Measurements from ENCODE around the gene CACHD1.

Gene CACHD1

GRCh38 chr1:64474133-64474532 lies 4.2 kb downstream of the CACHD1 start:
- no peak for DNase-seq

GRCh38 chr1:64474665-64475439 lies 4.9 kb downstream of the CACHD1 start:
- no peak for DNase-seq

DNA sequence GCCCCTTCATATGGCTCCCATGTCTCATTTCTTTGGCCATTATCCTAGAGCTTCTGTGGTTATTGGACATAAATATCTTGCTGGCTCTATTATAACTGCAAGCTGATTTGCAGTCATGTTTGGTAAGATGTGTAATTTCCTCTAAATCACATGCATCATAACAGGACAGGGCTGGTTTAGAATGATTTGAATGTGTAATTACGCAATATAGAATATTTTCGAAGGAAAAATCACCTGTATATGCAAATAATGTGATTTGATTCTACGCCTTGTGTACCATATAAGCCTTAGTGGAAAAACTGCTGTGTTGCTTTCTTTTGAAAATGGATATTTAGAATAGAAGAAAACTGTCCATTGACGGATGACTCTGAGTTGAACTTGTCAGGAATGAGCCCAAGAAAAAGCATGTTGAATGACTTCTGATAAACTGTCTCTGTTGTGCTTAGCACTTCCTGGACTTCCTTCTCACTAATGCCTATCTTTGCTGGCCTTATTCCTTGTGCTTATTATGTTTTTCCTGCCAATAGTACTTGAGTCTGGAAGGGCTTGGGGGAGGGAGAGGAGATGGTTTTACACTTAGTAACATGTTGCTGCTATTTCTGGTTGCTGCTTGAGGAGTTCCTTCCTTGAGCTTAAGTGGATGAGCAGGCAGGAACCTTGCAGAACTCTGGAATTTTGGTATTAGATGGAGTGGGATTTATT lies 6.5 kb downstream of the CACHD1 start:
- DNase-seq = peak; percentile 85

DNA sequence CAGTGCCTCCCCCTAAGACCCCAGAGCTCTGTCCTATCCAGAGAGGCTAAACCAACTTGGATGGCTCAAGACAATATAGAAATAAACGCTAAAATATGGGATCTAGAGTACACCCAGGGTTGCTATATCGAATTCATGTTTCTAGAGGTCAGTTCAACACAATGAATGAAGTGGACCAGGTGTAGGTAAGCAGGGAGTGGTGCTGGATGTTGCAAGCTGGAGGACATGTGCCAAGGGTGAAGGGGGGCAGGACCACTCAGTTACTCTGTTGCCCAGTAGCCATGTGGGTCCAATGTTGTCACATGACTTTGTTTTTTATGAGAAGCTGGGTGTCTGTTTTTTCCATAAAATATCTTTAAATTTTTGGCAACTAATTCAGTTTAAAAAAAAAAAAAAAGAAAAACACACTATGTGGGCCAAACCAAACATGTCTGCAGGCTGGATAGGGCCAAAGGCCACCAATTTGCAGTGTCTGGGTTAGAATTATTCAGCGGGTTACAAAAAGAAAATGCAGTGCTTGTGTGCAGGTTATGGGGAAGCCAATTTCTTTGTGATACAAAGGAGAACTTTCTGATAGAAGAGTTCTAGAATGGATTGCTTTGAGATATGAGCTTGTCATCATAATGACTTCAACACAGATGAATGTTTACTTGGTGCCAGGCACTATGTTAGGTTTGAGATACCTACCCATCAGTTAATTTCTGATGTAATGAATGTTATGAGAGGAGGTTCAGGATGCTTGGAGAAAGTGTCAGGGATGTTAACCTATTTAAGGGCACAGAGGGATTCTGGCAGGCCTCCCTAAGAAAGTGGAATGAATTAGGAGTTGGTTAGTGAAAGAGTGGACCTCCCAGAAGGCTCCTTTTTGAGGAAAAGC lies 8.9 kb downstream of the CACHD1 start:
- peak; percentile 52 for DNase-seq

DNA sequence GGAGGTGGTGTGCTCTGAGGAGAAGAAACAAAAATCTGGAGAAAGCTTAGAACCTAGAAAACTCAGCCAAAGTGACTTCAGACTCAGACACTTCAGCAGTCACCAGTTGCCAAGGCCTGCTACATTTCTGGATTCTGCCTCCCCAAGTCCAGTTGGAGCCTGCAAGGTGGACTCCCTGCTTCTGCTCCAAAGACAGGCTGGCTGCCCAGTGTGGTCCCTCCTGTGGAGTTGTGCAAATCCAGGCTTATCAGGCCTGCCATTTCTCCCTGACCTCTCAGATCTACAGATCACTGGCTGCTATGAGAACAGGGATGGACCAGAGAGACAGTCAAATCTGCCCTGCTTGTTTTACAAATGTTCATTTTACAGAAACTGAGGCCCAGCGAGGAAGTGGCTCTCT lies 9.9 kb downstream of the CACHD1 start:
- DNase-seq = no peak

DNA sequence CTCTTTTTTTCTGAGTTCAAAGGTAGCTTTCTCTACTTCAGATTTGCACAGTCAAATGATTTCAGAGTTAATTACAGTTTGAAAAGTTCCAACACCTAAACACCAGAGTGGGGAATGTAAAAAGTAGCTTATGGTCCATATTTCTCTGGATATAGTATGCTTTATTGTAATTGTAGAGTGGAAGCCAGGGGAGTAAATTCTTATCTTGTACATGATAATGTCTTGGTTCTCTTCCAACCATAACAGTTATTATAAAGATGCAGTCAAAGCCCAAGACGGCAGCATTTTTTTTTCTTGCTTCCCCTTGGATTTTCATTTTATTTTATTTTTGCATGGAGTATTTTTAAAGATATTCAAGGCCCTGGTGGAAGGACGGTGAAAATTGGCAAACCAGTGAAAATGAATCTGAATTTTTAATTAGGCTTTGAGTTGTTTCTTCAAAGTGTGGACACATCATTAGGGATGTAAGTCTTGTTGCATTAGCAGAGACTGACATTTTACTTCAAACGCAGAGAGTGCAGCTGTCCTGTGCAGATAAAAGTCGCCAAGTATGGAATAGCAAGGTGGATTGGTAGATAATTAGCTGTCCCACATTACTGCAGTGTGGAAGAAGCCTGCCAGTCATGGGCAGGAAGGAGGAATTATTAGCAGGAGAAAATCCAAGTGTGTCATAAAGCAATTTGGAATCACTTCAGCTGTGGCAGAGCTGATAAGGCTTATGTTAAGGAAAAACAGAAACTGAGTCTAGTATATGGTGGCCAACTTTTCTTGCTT lies 11.3 kb downstream of the CACHD1 start:
- peak; percentile 21 for DNase-seq

DNA sequence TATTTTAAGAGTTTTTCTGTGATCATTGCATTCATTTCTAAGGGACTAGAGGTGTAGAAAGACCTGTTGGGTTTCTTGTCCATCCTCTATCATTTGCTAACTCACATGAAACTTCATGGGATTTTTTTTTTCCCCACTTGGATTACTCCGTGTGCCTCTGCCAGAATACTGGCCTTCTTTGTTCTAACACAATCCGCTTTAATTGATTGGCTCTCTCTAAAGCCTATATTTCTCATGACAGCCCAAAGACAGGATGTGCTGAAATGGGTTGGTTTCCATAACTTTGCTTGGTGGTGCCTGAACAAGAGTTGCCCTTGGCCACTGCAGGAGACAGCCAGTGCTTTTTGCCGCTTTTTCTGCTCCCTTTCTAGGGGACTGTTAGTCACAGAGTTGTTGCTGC lies 12.2 kb downstream of the CACHD1 start:
- no peak for DNase-seq

GRCh38 chr1:64482720-64483119 lies 12.8 kb downstream of the CACHD1 start:
- peak; percentile 59 for DNase-seq

DNA sequence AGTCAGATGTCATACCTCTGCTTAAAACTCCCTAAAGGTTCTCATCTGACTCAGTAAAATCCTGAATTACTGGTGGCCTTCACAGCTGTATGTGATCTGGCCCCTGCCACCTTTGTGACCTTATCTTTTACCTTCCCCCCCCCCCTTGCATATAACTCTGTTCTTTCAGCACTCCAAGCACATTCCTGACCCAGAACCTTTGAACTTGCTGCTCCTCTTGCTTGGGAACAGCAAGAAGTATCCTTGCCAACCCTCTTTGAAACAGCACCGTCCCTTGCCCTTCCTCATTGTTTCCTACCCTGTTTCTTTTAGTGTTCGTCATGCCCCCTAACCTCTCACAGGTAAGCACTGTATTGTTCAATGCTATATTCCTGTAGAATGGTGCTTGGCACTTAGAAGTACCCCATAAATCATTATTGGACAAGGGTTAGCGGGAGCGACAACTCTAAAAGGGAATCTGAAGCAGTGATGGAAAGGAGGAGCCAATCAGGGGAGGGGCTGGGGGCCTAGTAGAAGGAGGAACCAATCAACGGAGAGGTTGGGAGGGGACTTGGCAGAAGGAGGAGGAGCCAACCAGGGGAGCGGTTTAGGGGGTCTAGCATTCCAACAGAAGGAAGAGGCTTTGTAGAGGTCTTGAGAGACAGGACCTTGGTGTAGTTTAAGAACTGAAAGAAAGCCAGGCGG lies 13.9 kb downstream of the CACHD1 start:
- no peak for DNase-seq

DNA sequence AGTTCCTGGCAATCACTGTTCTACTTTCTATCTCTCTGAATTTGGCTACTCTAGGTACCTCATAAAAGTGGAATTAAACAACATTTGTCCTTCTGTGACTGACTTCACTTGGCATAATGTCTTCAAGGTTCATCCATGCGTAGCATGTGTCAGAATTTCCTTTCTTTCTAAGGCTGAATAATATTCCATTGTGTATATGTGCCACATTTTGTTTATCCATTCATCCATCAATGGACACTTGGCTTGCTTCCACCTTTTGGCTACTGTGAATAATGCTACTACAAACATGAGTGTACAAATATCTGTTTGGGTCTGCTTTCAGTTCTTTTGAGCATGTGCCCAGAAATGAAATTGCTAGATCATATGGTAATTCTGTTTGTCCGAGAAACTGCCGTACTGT lies 14.7 kb downstream of the CACHD1 start:
- peak; percentile 74 for DNase-seq

DNA sequence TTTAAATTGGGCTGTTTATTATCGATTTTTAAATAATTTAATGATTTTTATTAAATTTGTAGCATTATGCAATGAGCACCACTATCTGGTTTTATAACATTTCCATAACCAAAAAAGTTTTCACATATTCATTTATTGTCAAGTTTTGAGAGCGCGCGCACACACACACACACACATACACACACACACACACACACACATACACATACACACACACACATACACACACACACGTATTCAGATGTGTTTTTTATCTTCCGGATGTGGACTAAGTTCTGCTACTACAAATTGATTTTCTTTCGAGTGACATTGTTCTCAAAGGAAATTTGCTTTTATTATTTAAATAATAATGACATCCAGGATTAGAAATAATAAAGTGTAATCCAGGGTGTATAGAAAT lies 16.3 kb downstream of the CACHD1 start:
- DNase-seq = no peak

GRCh38 chr1:64487061-64487460 lies 17.1 kb downstream of the CACHD1 start:
- no peak for DNase-seq

DNA sequence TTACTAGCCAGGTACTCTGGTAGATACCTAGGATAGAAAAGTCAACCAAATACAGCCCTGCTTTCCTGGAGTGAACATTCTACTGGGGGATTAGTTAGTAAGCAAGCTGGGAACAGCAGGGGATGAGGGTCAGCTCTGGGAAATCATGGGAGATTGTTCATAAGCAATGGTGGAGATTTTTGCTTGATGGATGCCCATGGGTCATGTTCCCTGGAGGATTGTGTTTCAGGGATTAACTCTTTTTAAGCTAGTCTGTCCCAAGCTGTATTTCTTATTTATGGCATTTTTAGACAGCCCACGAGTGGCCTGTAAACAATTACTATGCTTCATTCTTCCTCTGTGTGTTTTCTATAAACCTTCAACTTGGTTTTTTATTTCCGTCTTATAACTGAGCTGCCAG lies 18.9 kb downstream of the CACHD1 start:
- DNase-seq = no peak

DNA sequence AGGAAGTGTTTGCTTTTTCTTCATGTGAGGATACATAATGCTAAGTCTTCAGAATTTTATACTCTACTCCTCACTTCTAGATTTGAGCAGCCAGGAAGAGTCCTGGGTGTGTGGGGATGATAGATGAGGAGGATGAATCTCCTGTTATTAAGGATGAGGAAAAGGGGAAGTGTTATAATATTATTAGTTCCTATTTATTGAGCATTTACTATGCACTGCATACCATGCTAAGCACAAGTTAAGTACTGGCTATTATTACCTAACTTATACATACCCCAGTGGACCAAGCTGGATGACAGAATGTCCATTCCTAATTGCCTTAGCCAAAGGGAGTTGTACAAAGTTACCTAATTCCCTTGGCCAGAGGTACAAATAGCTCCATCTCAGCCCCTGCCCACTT lies 19.8 kb downstream of the CACHD1 start:
- no peak for DNase-seq

- no peak for DNase-seq
Measured at GRCh38 chr1:64490213-64490818, 20.4 kb downstream of the CACHD1 start.

DNA sequence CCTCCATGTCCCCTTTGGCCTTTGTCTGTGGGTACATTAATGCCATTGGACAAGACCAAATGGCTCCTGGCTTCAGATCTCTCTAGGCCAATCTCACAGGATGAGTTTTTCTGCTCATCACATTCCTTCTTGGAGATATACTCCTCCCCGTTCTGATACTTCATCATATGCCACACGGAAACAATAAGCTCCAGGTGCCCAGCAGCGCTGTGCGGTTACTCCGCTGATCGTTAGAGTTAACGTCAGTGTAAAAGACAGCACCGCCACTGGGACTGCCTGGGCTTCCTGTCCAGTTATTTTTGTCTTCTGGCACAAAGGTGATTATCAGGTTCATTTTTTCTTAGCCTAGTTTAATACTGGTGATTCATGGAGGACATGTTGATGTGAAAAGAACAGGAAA lies 22.5 kb downstream of the CACHD1 start:
- no peak for DNase-seq

GRCh38 chr1:64493831-64494230 lies 23.9 kb downstream of the CACHD1 start:
- DNase-seq = no peak

DNA sequence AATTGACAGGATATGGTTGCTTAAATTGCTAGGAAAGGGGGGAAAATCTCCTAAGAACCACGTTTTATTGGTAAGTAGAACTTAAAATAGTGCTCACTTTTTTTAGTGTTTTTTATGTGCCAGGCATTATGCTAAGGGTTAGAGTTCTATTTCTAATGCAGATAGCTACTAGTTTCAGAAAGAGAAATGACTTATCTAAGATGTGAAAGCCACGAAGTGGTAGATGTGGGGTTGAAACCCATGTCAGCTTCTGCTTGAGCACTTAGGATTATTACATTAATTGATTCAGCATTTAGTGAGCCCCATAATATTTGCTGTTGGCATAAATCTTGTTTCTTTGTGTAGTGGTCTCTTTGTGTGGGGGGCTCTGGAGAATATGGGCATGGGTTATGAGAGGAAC lies 24.7 kb downstream of the CACHD1 start:
- no peak for DNase-seq

DNA sequence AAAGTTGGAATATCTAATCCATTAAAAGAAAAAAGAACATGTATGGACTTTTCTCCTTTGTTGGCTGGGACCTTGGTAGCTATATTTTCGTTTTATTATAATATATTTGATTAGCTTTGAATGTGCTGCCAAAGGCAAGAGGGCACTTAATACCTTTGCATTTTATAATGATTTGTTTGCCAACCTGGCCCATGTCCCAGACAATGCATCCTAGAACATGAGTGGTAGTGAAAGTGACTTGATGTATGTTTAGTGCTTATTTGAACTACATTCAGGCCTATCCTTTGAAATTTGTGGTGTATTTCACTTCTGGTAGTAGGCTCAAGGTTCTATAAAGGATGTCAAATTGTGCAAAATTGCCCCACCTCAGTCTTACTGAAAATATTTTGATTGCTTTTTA lies 25.9 kb downstream of the CACHD1 start:
- no peak for DNase-seq

GRCh38 chr1:64496606-64497005 lies 26.7 kb downstream of the CACHD1 start:
- DNase-seq = no peak

DNA sequence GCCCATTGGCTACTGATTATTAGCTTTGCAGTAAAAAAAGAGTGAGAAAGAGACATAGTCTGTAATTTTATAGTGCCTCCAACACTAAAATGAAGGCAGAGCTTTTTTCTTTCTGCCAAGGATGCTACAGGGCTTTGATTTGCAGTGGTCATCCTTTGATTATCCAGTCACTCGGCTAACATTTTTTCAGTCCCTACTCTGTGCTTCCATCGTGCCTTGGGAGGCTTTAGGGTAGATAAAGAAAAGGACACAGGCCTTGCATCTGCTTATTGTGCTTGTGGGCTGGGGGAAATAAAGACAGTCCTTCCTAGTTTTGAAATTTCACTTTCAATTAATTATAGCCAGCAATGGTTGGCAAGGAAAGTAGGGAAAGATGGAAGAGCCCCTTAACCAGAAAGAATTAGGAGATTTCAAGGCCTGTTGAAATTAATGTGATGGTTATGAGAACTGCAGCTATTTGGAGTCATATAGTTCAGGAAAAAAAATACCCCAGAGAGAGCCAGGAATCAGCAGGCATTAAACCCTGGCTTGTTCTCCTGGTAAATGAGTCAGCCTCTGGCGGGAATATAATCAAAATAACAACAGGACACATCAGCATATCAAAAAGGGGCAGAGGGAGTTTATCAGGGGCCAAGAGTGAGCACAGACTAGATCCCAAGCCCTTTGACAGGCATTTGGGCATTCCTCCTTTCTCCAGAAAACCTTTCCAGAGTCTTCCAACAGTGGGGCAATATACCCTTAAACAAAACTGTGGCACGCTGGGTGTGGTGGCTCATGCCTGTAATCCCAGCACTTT lies 27.4 kb downstream of the CACHD1 start:
- DNase-seq = no peak
